Mesendoderm (in vitro differentiated cells): ENCODE results near the gene EPHA2.
"Not testable (repeated sequence)": the region's sequence is repeated elsewhere in the genome, so short reads cannot be mapped to it uniquely, and the experiment has no call there.

ENCODE experiments used
- DNase-seq: peaks from one replicate; pipeline ENCODE4 v3.0.0; 2013
- H2AK5ac ChIP-seq: 2 replicates; pipeline ENCODE4 v1.6.1; 2013; ENCODE audit warnings: low read length, inconsistent platforms
- H2BK120ac ChIP-seq: 2 replicates; pipeline ENCODE4 v1.6.1; 2013; ENCODE audit warnings: low read depth, mild to moderate bottlenecking, low read length, moderate library complexity, mixed read lengths
- H2BK15ac ChIP-seq: replicated peaks from 2 replicates; pipeline ENCODE4 v1.6.1; 2013; ENCODE audit warnings: low read depth, mild to moderate bottlenecking, moderate library complexity
- H2BK5ac ChIP-seq: 2 replicates; pipeline ENCODE4 v1.6.1; 2013; ENCODE audit warnings: low read length, inconsistent platforms
- H3K18ac ChIP-seq: 2 replicates; pipeline ENCODE4 v1.6.1; 2013; ENCODE audit warnings: mild to moderate bottlenecking, low read length, mixed read lengths
- H3K23ac ChIP-seq: one replicate; pipeline ENCODE4 v1.6.1; 2013; ENCODE audit warnings: low read length
- H3K27ac ChIP-seq: 2 replicates; pipeline ENCODE4 v1.5.1; 2013; ENCODE audit warnings: low read depth, mild to moderate bottlenecking, inconsistent platforms, low read length, moderate library complexity
- H3K27me3 ChIP-seq: 2 replicates; pipeline ENCODE4 v1.6.1; 2013; ENCODE audit warnings: low read length, control low read depth, mild to moderate bottlenecking, inconsistent platforms; ENCODE audit not compliant: insufficient read depth, poor library complexity
- H3K36me3 ChIP-seq: 2 replicates; pipeline ENCODE4 v1.6.1; 2013; ENCODE audit warnings: low read length, inconsistent platforms; ENCODE audit not compliant: control insufficient read depth, insufficient read depth
- H3K4ac ChIP-seq: one replicate; pipeline ENCODE4 v1.6.1; 2013; ENCODE audit warnings: low read depth, mild to moderate bottlenecking, low read length, moderate library complexity
- H3K4me1 ChIP-seq: 2 replicates; pipeline ENCODE4 v1.6.1; 2013; ENCODE audit warnings: low read depth, low read length, inconsistent platforms; ENCODE audit not compliant: control insufficient read depth
- H3K4me2 ChIP-seq: 2 replicates; pipeline ENCODE4 v1.6.1; 2013; ENCODE audit warnings: low read length
- H3K4me3 ChIP-seq: 2 replicates; pipeline ENCODE4 v1.5.1; 2013; ENCODE audit warnings: mild to moderate bottlenecking, low read length
- H3K56ac ChIP-seq: one replicate; pipeline ENCODE4 v1.6.1; 2013; ENCODE audit warnings: low read length
- H3K79me1 ChIP-seq: 2 replicates; pipeline ENCODE4 v1.6.1; 2013; ENCODE audit warnings: low read length, inconsistent platforms
- H3K79me2 ChIP-seq: 2 replicates; pipeline ENCODE4 v1.6.1; 2013; ENCODE audit warnings: mild to moderate bottlenecking, low read length; ENCODE audit not compliant: control insufficient read depth, insufficient read depth
- H3K9ac ChIP-seq: 2 replicates; pipeline ENCODE4 v1.6.1; 2013; ENCODE audit warnings: low read length, inconsistent platforms
- H4K5ac ChIP-seq: one replicate; pipeline ENCODE4 v1.6.1; 2013; ENCODE audit warnings: low read length
- H4K8ac ChIP-seq: one replicate; pipeline ENCODE4 v1.6.1; 2013; ENCODE audit warnings: low read depth, mild to moderate bottlenecking, control low read depth, low read length, moderate library complexity
- WGBS: extraction: QIAGEN DNeasy Blood & Tissue Kit; methylation state at CpG from one replicate; pipeline ENCODE4 v1.1.7; 2013; ENCODE audit warnings: low lambda C conversion rate, missing lambda C conversion rate; ENCODE audit not compliant: insufficient coverage; ENCODE audit errors: extremely low coverage; 5-methylcytosine and 5-hydroxymethylcytosine counted together

The EPHA2 gene

GRCh38 chr1:16107039-16107438 lies 48.8 kb downstream of the EPHA2 start:
- WGBS, result no CpG with 5 or more reads among the region's 5 CpGs
- H2BK5ac ChIP-seq, H4K8ac ChIP-seq, H3K4me3 ChIP-seq, H3K23ac ChIP-seq, H2BK120ac ChIP-seq, H3K56ac ChIP-seq, H3K27me3 ChIP-seq, H2AK5ac ChIP-seq, H2BK15ac ChIP-seq, H4K5ac ChIP-seq, H3K18ac ChIP-seq, H3K79me1 ChIP-seq, H3K9ac ChIP-seq, H3K79me2 ChIP-seq, H3K4ac ChIP-seq, H3K27ac ChIP-seq, H3K36me3 ChIP-seq, H3K4me1 ChIP-seq, DNase-seq, H3K4me2 ChIP-seq: not testable (repeated sequence)

- Histone ChIP-seq H3K27ac (no peak overlapping the region), H2BK15ac (no peak overlapping the region), H3K4ac (no peak overlapping the region), H2BK120ac (no peak overlapping the region), H2AK5ac (no peak overlapping the region), H3K4me3 (no peak overlapping the region), H3K4me1 (no peaks in the 10 kb centered on the region), H3K27me3 (no peaks in the 10 kb centered on the region), H3K9ac (no peak overlapping the region), H3K18ac (no peak overlapping the region), H4K5ac (no peak overlapping the region), H3K56ac (no peak overlapping the region), H3K79me1 (no peaks in the 10 kb centered on the region), H3K79me2 (no peaks in the 10 kb centered on the region), H3K4me2 (no peak overlapping the region), H4K8ac (no peak overlapping the region), H3K36me3 (no peaks in the 10 kb centered on the region), H3K23ac (no peak overlapping the region), H2BK5ac (no peak overlapping the region)
- no peak for DNase-seq
- no CpG with 5 or more reads among the region's 9 CpGs for WGBS
Observed at GRCh38 chr1:16101623-16102022, 54.2 kb downstream of the EPHA2 start.

- Histone ChIP-seq H3K23ac (no peak overlapping the region), H3K79me2 (no peaks in the 10 kb centered on the region), H2AK5ac (no peak overlapping the region), H3K9ac (no peak overlapping the region), H3K79me1 (no peaks in the 10 kb centered on the region), H3K27me3 (no peaks in the 10 kb centered on the region), H3K4me1 (no peaks in the 10 kb centered on the region), H3K4me3 (no peak overlapping the region), H3K4ac (no peak overlapping the region), H2BK15ac (no peak overlapping the region), H3K18ac (no peak overlapping the region), H3K4me2 (no peak overlapping the region), H4K5ac (no peak overlapping the region), H2BK5ac (no peak overlapping the region), H4K8ac (no peak overlapping the region), H3K36me3 (no peaks in the 10 kb centered on the region), H3K56ac (no peak overlapping the region), H3K27ac (no peak overlapping the region), H2BK120ac (no peak overlapping the region)
- WGBS, result no CpG with 5 or more reads among the region's 1 CpG
- DNase-seq, result no peak
Observed at GRCh38 chr1:16099412-16099811, 56.5 kb downstream of the EPHA2 start.

GRCh38 chr1:16095447-16095846 lies 60.4 kb downstream of the EPHA2 start:
- Histone ChIP-seq H3K4me3 (no peak overlapping the region), H3K56ac (no peak overlapping the region), H2BK120ac (no peak overlapping the region), H4K8ac (no peak overlapping the region), H3K27ac (no peak overlapping the region), H3K4ac (no peak overlapping the region), H3K36me3 (no peaks in the 10 kb centered on the region), H3K27me3 (no peaks in the 10 kb centered on the region), H3K79me2 (no peaks in the 10 kb centered on the region), H3K79me1 (no peaks in the 10 kb centered on the region), H2BK15ac (no peak overlapping the region), H3K18ac (no peak overlapping the region), H3K4me1 (peaks cover 3% of the 10 kb centered on the region), H3K9ac (no peak overlapping the region), H2AK5ac (peak overlapping the region; percentile 11), H4K5ac (no peak overlapping the region), H3K23ac (no peak overlapping the region), H2BK5ac (no peak overlapping the region), H3K4me2 (no peak overlapping the region)
- DNase-seq, result no peak
- no CpG with 5 or more reads among the region's 9 CpGs for WGBS

- Histone ChIP-seq H4K5ac (no peak overlapping the region), H3K4ac (no peak overlapping the region), H3K4me3 (no peak overlapping the region), H4K8ac (no peak overlapping the region), H3K79me1 (no peaks in the 10 kb centered on the region), H2BK5ac (no peak overlapping the region), H2BK120ac (no peak overlapping the region), H3K56ac (peak overlapping the region; percentile 1), H3K9ac (no peak overlapping the region), H3K36me3 (no peaks in the 10 kb centered on the region), H3K27ac (no peak overlapping the region), H3K23ac (no peak overlapping the region), H2BK15ac (no peak overlapping the region), H3K18ac (no peak overlapping the region), H3K4me1 (peaks cover 3% of the 10 kb centered on the region), H3K4me2 (no peak overlapping the region), H3K79me2 (no peaks in the 10 kb centered on the region), H3K27me3 (no peaks in the 10 kb centered on the region), H2AK5ac (peak overlapping the region; percentile 71)
- no peak for DNase-seq
- WGBS, result no CpG with 5 or more reads among the region's 21 CpGs
Observed at GRCh38 chr1:16094453-16095158, 61.3 kb downstream of the EPHA2 start.

GRCh38 chr1:16093611-16094010 lies 62.3 kb downstream of the EPHA2 start:
- H4K5ac ChIP-seq, result no peak overlapping the region
- H3K23ac ChIP-seq, result no peak overlapping the region
- H3K4me2 ChIP-seq, result no peak overlapping the region
- H2BK15ac ChIP-seq, result no peak overlapping the region
- H3K36me3 ChIP-seq, result no peaks in the 10 kb centered on the region
- H3K27ac ChIP-seq, result no peak overlapping the region
- no peak overlapping the region for H2BK120ac ChIP-seq
- peak overlapping the region; percentile 23 for H2BK5ac ChIP-seq
- no peak overlapping the region for H3K4ac ChIP-seq
- H3K27me3 ChIP-seq, result no peaks in the 10 kb centered on the region
- WGBS, result no CpG with 5 or more reads among the region's 9 CpGs
- no peak overlapping the region for H3K4me3 ChIP-seq
- H3K56ac ChIP-seq, result peak overlapping the region; percentile 27
- H3K79me2 ChIP-seq, result no peaks in the 10 kb centered on the region
- no peak overlapping the region for H3K9ac ChIP-seq
- H3K4me1 ChIP-seq, result peaks cover 3% of the 10 kb centered on the region
- H4K8ac ChIP-seq, result no peak overlapping the region
- H3K79me1 ChIP-seq, result no peaks in the 10 kb centered on the region
- H2AK5ac ChIP-seq, result no peak overlapping the region
- H3K18ac ChIP-seq, result no peak overlapping the region
- no peak for DNase-seq
